Bronchial epithelial cell (primary cell): ENCODE measurements around the gene C4orf51. TPM values are rescaled to one million over a fixed set of nuclear protein-coding genes. Genes with fewer than 3 reads are reported as not detected.

Experiments
- DNase-seq: peaks from one replicate; pipeline ENCODE4 v3.0.0-alpha.2; 2010; ENCODE audit warnings: low read depth
- FAIRE-seq: peaks from 2 replicates; lab custom pipeline; 2011; peaks lifted over from hg19 to GRCh38; lab: Jason Lieb, UNC
- H3K27me3 ChIP-seq: 2 replicates; pipeline ENCODE4 v1.5.1; 2011; ENCODE audit warnings: low read length; ENCODE audit not compliant: control insufficient read depth, insufficient read depth
- H3K36me3 ChIP-seq: 2 replicates; pipeline ENCODE4 v1.5.1; 2011; ENCODE audit warnings: low read length; ENCODE audit not compliant: control insufficient read depth, insufficient read depth
- H3K4me3 ChIP-seq: 2 replicates; pipeline ENCODE4 v1.5.1; 2011; ENCODE audit warnings: mild to moderate bottlenecking, low read depth, low read length, control low read depth
- CTCF ChIP-seq: IDR thresholded peaks from 2 replicates; pipeline ENCODE4 v1.5.1; 2011; ENCODE audit warnings: mild to moderate bottlenecking, moderate library complexity, low read length, control low read depth, inconsistent platforms; ENCODE audit not compliant: insufficient read depth, severe bottlenecking
- total RNA-seq: library from RNA; depleted of rRNA; stranded (reverse); fragments of >200 nt; gene quantifications from 2 replicates; pipeline ENCODE4 v1.2.1, GENCODE V29; 2014

The C4orf51 gene
- total RNA-seq, 1 donor from 2014 or later: not detected

DNA sequence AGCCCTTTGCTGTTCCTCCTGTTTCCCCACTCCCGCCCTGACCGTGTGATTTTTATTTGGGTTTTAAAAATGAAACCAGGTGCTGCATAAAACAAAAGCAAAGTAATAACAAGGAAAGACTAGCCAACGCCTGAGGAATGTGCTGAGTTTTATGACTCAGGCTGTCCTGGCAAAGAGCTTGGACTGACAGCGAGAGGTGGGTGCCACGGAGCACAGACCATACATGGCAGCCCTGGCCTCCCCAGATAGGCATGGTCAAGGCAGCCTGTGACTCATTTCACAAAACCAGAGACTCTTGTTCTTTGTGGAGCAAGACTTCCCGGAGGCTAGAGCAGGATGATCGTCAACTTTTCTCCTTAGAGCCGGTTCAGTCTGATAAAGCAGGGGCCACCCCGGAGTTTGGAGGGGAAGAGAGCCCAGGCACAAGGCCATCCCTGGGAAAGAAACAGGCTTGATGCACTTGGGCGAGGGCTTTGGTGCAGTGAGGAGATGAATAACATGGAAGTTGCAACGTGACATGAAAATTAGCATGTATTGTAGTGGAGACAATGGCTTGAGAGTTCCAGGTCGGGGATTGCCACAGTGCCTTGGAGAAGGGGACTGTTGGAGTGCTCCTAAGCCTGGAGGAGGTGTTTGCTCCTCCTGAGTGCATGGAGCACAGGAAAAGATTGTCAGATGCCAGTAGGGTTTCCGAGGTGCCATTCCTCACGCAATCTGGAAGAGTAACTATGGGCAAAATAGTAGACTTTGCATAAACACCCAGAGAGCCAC, 54.8 kb downstream of the C4orf51 start:
- DNase-seq (peak; percentile 99), FAIRE-seq (peak; percentile 89)
- Histone ChIP-seq H3K4me3 (peak overlapping the region; percentile 22), H3K36me3 (no peaks in the 10 kb centered on the region), H3K27me3 (no peaks in the 10 kb centered on the region)
- TF ChIP-seq CTCF: no peak

DNA sequence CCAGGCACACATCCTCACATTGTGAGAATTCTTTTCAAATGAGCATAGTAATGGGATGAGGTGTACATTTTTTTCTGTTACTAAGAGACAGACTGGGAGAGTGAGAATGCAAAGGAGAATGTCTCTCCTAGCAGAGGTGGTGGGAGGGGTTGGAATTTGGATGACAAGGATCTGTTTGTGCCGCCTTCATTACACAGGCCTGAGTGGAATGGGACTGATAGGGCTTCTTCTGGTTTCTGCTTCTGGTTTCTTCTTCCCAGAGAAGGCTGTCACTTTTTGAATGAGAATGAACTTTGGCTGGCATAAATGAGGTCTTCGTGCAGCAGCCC, 55.4 kb downstream of the C4orf51 start:
- FAIRE-seq (peak; percentile 50), DNase-seq (peak; percentile 97)
- no peaks in the 10 kb centered on the region for H3K27me3 ChIP-seq
- H3K4me3 ChIP-seq: no peak overlapping the region
- H3K36me3 ChIP-seq: no peaks in the 10 kb centered on the region
- no peak for TF ChIP-seq CTCF

DNA sequence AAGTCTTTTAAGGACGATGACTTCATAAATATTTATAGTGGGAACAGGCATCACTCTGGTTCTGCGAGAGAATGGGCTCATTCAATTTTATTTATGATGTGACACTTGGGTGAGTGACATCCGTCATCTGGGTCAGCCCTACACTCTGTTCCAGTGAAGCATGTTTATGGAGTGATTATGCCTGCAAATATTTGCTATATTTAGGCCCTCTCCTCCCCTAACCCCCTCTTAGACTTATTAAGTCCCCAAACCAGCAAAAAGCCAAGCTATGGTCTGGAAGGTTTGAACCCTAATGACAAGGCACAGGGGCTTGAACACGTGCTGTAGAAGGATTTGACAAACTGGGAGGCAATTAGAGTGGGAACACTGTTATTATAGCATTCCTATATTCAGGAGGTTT, 55.9 kb downstream of the C4orf51 start:
- H3K27me3 ChIP-seq: no peaks in the 10 kb centered on the region
- no peak for DNase-seq
- no peaks in the 10 kb centered on the region for H3K36me3 ChIP-seq
- TF ChIP-seq CTCF: no peak
- H3K4me3 ChIP-seq: no peak overlapping the region
- no peak for FAIRE-seq

DNA sequence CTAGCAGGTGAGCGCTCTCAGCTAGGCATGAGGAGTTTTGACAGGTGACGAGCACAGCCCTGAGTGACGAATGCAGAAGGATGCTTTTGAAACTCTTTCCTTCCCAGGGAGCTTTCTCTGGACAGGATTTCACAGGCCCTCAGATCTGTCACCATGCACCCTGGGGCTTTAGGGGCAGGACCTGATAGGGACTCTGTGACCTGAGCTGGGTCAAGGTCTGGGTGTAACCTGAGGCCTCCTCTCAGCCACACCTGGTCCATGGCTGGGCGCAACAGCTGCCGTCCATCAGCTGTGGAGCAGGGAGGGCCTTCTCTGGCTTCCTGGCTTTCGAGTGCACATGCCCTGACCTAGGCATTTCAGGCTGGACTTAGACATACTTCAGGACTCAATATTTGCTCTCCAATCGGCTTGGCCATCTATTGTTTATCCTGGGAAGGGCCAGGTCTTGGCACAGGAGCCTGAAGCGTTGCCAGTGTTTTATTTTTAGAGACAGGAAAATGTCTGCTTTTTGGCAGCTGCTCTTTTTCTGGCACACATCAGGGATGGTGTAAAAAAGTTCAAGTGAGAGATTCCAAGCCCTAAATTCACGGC, 56.4 kb downstream of the C4orf51 start:
- no peak for DNase-seq
- Histone ChIP-seq H3K36me3 (no peaks in the 10 kb centered on the region), H3K4me3 (no peak overlapping the region), H3K27me3 (no peaks in the 10 kb centered on the region)
- no peak for FAIRE-seq
- TF ChIP-seq CTCF: no peak

DNA sequence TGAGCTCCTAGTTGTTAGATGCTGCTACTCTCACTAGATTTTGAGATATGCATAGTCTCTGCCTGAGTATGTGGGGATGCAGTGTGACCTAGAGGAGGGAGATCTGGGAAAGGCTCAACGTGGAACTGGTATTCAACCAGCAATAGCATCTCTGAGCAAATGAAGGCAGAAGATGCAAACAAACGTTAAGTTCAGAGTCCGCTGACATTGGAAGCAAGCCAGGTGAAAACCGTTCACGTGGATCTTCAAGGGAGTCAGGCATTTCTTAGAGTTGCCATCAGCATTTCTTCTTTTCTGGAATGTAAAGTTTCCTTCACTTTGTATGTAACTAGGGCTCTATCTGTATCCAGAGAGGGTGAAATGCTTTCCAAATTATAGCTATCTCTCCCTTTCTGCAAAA, 59.9 kb downstream of the C4orf51 start:
- no peak for FAIRE-seq
- no peak for TF ChIP-seq CTCF

More for the DNA sequence above, 59.9 kb downstream of the C4orf51 start:
- no peak overlapping the region for H3K4me3 ChIP-seq
- H3K36me3 ChIP-seq: no peaks in the 10 kb centered on the region
- no peak for DNase-seq
- no peaks in the 10 kb centered on the region for H3K27me3 ChIP-seq
